SKM-1 treated with dmso at 0.1 percent for 144 hours (cell line): ENCODE measurements around the gene ESYT1.

Experiments used
- DNase-seq: peaks from one replicate; lab custom pipeline; 2025; ENCODE audit not compliant: unreplicated experiment; lab: John Stamatoyannopoulos, UW

Gene ESYT1

DNA sequence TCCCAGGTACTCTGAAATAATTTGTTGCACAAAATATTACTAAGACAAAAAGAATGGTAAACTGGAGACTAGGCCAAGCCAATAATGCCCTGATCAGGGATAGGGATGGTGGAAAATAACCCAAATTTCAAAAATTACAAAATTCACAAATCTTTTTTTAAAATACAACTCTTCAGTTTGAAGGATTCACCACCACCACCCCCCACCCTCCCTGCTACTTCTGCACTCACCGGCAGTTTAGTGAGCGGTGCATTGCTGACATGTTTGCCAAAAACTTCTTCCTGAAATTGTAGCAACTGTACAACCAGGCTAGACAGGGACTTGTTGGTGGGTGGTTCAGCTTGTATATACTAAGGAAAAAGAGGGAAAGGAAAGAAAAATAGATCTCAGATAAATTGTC is 58.9 kb downstream of the ESYT1 start:
- no peak for DNase-seq

DNA sequence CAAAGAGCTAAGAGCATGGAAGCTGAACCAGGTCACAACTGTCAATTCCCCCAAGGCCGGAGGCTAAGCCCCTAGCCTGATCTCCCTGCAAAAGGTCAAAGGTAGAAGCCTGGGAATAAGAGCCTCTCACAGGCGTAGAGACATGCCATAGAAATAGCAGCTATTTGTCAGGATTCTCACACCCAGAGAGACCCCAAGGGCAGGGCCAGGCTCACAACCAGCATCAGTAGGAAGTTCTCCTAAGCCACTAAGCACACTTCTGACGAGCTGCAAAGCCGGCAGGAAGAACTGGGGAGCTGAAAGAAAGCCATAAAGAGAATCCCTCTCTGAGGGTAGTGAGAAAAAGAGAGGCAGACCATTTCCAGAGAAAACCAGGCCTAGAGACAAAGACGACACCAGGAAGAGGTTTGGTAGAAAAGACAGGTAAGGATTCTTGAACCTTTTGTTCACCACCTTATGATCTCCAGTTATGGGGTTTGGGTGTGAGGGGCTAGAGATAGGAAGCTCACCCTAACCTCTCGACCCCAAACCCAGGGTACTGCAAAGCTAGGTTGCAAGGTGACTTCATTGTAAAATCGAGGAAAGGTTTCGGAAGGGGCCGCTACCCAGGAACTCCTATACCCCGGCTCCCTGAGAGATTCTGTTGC is 60.2 kb downstream of the ESYT1 start:
- no peak for DNase-seq

DNA sequence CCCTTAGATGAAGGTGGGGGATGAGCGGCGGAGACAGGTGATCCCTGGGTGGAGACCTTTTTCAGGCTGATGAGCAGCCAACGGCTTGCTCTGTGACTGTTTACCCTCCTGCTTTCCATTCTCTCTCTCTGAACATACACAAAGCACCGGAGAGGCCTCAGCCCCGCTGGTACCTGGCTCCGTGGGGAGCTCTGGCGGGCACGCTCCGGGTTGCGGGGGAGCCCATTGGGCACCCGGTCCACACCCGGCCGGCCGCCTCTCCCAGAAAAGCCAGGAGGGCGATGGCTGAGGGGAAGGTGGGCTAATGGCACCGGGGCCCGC is 60.7 kb downstream of the ESYT1 start:
- no peak for DNase-seq

DNA sequence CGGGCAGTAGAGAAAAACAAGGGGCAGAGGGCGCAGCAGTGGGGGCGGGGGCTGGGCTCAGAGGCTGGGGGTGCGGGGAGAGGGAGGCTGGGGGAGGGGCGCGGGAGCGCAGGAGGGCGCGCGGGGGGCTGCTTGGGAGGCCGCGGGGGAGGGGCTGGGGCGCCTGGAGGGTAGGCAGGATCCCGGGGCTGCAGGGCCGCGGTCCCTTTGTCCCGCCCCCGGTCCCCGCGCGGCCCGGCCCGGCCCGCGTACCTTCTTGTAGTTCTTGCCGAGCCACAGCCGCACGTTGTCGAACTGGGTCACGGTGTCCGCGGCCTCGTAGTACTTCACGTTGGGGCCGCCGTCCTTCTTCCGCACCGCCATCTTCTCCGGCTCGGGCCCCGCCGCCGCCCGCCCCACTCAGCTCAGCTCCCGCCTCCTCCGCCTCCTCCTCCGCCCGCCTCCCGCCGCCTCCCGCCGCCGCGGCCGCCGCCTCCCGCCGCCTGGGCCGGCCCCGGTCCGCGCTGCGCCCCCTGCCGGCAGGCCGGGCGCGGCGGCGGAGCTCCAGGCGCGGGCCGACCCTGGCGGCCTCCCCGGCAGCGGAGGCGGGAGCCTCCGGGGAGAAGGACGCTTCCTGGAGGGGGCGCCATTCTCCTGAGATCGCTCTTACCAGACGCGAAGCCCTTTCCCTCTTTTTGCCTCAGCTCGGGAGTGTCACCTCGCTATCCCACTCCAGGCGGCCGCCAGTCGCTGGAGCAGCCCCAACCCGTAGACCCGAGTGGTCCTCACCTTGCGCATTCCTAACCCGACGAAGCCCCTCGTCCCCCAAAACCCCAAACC is 61.2 kb downstream of the ESYT1 start, which contains the start of gene SMARCC2:
TSS of gene SMARCC2 (minus strand) at position 385 of the 819 bp plus-strand sequence. CDS start at position 363, 22 bp downstream.
- peak; percentile 54 for DNase-seq

DNA sequence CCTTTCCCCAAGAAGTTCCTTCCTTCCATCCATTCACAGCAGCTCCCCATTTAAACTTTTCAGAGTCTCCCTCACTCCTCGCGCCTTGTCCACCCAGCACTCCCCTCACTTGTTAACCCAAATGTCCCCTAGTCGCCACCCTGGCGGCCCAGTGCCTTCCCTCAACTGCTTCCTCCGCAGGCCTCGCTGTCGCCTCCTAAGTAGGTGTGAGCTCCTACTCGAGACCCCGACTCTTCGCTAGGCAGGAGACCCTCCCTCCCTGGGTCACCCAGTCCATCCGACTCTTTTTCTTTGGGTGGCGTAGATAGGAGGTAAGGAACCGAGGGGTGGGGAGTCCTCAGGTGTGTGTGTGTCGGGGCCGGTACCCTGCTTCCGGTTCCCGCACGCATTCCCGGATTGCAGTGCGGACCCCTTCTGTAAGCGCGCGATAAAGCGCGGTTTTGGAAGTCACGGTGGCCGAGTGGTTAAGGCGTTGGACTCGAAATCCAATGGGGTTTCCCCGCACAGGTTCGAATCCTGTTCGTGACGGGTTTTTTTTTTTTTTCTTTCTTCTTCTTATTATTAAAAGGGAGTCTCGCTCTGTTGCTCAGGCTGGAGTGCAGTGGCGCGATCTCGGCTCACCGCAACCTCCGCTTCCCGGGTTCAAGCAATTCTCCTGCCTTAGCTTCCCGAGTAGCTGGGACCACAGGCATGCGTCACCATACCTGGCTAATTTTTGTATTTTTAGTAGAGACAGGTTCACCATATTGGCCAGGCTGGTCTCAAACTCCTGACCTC is 62.0 kb downstream of the ESYT1 start:
- peak; percentile 33 for DNase-seq

DNA sequence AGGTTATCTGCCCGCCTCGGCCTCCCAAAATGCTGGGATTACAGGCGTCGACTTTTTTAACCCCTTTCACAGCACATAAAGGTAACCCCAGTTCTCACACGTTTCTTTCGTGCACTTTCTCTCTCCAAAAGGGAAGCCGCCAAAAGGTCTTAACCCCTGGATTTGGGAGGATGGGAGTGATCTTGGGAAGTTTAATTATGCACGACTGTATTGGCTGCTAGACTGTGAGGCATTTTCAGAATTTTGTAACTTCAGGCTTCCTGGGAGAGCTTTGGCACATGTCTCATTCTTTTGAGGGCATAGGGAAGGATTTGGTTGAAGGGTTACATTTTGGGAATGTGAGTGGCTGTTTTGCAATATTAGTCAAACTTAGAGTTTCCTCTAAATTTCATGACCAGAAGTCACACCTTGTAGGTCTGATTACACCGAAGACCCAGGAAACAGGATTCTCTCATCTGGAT is 62.7 kb downstream of the ESYT1 start:
- DNase-seq, result no peak

DNA sequence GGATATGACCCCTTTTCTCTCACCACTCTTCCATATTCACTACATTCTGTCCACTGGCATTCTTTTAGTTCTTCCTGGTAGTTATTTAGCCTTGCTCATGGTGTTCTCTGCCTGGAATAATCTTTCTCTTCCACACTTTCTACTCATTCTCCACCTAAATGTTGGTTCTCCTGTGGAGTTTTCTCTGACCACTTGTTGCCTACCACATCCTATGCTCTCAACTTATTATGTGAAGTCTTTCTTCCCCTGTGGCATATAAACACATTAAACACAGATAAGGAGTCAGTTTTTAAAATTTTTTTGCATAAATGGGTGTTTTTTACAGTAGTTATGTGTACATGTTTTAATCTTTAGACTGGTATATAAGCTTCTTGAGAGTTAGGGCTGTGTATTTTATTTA is 64.5 kb downstream of the ESYT1 start:
- DNase-seq, result no peak

DNA sequence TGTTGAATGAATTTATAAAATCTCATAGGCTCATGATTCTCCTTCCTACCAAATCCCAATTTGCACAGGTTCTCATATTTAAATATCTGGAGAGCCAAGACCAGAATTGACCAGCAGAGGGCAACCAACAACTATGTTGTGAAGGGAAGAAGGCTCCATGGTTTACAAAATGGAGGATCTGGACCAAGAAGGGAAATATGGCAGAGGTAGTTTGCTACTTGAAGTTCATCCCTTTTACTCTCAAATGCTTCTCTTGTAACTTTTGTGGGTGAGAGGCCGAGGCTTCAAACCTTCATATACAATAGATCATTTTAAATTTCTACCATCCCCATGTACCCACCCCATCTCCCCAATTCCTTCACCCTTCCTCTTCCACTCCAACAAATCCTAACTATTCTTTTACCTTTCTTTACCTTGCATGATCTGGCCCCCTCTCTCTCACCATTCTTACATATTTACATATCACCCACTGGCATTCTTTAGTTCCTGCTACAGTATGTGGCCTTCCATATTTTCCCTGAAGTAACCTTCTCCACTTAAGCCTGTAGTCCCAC is 65.0 kb downstream of the ESYT1 start:
- DNase-seq, result peak; percentile 64
